HG02852 (cell line): ENCODE data around the gene LGALS9C.
"Not testable (repeated sequence)": the region's sequence is repeated elsewhere in the genome, so short reads cannot be mapped to it uniquely, and the experiment has no call there.

ENCODE experiments used
- ATAC-seq: cut with Tn5 transposase; IDR thresholded peaks from one replicate; pipeline ENCODE4 v1.9.1; 2021; ENCODE audit warnings: mild to moderate bottlenecking, moderate library complexity; ENCODE audit not compliant: unreplicated experiment

The LGALS9C gene

DNA sequence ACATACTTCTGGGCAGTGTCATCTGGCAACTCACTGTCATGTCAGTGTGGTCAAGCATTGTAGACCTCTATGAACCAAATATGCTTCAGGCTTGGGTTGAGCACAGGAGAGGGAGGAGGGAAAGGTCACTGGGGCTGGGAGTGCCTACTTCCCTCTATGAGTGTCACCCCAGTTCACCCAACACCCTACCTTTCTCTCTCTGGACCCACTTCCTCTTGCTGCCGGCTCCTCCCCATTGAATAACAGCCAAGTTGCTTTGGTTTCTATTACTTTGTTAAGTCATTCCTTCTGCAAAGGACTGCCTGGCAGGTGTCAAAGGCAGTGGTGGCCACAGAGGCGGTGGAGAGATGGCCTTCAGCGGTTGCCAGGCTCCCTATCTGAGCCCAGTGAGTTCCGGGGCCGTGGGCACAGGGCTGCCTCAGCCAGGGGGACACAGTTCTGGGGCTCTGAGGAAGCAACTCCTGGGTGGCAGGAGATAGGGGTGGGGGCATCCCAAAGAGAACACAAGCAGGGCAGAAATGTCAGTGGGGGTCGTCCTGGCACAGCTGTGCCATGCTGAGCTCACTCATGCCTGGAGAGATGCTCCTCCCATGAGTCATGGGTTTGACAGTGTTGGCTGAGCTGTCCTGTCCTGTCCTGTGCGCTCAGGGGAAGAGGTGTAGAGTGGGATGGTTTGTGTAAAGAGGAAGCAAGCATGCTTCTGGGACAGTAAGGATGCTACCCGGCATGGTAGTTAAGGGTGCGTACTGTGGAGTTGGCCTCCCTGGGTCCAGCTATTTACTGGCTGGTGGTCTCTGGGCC lies at the start of gene LGALS9C:
LGALS9C (plus strand) TSS at position 282 of the 801 bp plus-strand sequence; CDS start at position 348, 66 bp downstream.
- ATAC-seq: peak; percentile 84

DNA sequence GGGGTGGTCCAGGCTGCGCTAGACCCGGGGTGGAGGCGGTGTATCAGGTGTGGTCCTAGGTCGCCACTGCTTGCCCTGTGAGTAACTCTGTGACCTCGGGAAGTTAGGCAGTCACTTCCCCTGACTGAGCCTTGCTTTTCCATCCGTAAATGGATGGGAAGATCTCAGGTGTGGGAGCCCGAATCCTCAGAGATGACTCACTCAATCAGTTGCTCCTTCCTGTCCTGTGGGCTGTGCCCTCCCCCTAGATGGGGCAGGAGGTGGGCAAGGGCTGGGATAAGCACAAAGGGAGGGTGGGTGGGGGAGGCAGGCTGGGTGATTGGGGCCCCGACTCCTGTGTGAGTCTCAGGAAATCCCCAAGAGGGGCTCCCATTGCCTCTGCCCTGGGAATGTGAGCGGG lies 44.4 kb upstream of the LGALS9C start:
- not testable (repeated sequence) for ATAC-seq

DNA sequence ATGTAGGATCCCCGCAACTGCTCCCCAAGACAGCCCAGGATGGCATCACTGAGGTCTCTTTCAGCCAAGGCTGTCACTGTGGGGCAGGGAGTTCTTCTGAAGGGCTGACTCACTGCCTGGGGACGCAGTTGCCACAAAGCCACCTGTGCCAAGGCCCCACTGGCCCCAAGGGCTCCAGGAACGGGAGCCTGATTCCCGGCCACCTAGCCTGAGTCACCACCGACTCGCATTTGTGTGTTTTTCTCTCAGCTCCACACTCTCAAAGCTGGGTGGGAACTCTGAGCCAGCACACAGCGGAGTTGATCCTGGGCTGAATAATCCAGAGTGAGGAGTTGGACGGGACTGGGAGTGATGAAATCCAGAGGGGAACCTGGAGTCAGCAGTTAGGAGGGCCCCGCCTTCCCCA lies 37.1 kb upstream of the LGALS9C start:
- not testable (repeated sequence) for ATAC-seq

DNA sequence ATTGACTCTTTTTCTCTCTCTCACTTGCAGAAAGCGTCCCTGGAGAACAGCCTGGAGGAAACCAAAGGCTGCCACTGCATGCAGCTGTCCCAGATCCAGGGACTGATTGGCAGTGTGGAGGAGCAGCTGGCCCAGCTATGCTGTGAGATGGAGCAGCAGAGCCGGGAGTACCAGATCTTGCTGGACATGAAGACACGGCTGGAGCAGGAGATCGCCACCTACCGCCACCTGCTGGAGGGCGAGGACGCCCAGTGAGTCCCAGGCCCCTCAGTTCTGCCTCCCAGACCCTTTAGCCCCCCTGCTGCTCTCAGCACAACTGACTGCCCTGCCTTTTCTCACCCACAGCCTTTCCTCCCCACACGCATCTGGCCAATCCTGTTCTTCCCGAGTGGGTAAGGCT lies 34.5 kb upstream of the LGALS9C start:
- not testable (repeated sequence) for ATAC-seq

DNA sequence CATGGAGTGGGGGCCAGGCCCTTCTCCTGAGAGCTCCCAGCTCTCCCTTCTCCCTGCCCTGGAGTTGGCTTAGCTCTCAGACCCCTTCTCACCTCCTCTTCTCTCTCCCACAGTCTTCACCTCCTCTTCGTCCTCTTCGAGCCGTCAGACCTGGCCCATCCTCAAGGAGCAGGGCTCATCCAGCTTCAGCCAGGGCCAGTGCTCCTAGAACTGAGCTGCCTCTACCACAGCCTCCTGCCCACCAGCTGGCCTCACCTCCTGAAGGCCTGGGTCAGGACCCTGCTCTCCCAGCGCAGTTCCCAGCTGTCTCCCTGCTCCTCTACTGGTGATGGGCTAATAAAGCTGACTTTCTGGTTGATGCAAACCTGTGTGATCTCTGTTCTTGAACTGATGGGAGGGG lies 34.1 kb upstream of the LGALS9C start:
- not testable (repeated sequence) for ATAC-seq

DNA sequence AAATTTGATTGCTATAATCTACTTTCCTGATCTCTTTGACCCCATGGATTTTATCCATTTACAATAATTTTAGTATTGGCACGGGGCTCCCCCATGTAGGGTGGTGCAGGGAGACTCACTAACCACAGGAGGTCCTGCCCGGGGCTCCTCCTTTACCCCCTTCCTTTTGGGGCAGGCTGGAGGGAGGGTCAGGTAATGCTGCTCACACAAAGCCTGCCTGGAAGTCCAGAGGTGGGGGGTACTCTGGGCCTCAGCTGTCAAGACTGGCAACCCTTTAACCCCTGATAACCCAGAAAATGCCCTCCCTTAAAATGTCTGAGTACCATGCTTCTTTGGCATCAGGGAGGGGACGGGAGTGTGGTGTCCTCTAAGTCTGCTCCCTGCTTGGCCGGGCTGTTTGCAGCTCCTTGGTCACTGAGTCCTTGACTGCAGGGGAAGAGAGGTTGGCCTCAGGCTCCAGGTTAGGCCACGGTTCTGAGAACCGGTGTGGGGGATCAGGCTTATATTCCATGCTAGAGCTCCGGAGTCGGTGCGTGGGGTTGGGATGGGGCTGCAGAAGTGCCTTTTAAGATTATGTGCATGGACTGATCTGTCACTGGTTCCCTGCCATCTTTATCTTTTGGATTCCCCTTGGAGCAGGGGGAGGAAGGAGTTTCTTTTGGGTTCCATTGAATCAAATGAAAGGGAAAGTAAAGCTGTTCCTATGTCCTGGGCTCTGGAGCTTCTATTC lies 28.9 kb upstream of the LGALS9C start:
- ATAC-seq: not testable (repeated sequence)

DNA sequence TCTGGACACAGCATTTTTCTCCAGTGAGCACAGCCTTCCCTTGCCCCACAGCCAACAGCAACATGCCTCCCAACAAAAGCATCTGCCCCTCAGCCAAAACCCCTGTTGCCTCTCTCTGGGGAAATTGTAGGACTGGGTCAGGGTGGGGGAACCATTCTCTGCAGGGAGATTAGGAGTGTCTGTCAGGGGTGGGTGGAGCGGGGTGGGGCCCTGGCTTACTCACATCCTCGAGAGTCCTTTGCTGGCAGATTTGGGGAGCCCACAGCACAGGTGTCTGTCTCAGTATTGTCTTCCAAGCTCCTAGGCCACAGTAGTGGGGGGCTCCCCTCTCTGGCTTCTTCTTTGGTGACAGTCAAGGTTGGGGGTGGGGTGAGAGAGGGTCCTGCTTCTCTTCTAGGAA lies 28.3 kb upstream of the LGALS9C start:
- not testable (repeated sequence) for ATAC-seq

DNA sequence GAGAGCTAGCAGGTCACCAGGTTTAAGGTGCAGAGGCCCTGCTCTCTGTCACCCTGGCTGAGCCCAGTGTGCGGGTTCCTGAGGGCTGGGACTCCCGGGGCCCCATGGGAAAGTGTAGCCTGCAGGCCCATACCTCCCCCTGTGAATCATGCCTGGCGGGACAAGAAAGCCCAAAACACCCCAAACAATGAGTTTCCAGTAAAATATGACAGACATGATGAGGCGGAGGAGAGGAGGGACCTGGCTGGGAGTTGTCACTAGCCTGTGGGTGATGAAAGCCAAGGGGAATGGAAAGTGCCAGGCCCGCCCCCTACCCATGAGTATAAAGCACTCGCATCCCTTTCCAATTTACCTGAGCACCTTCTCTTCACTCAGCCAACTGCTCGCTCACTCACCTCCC lies 26.8 kb upstream of the LGALS9C start:
- ATAC-seq: not testable (repeated sequence)

DNA sequence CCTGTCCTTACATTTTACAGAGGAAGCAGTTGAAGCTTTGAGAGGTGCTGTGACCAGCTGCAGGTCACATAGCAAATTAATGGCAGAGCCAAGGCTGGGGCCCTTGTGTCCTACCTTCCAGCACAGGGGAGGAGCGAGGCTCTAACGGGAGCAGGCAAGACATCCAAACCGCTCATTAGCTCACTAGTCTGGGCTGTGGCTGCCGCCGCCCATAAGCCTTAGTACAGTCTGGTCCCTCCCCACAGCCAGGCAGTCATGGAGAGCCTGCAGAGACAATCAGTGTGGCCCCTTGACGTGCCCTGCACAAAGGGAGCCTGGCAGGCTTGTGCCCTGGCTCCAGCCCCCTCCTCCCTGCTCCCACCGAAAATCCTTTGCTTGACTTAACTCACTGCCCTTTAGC lies 25.6 kb upstream of the LGALS9C start:
- ATAC-seq: not testable (repeated sequence)

DNA sequence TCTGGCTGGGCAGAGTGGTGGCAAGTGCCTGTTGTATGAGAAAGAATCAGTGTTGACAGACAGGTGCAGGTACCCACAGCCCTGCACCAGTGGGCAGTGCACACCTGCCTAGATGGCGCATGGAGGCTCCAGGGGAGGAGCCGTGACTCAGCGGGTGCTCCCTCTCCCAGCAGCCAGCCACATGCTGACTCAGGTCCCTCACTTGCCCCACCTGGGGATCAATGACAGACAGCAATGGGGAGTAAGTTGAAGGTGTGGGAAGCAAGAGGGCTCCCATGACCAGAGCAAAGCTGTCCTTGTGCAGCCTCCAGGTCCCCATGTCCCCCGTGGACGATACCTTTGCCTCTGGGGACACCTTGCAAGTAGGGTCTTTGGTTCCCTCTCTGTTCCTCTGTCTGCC lies 24.6 kb upstream of the LGALS9C start:
- ATAC-seq: not testable (repeated sequence)

DNA sequence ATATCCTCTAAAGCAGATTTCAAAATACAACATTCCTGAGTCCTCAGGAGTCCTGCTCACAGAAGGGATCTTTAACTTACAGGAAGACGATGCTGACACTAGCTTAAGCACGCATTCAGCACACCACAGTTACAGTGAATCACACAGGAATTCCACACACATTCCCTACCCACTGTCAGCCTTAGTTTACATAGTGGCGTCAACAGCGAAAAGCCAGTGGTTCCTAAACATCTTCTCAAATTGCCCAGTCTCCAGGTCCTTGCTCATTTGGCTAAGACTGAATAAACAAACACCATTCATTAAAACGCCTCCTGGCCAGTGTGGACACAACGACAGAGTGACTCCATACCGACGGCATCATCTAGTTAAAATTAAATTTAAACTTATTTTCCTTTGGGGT lies 17.6 kb upstream of the LGALS9C start:
- not testable (repeated sequence) for ATAC-seq

DNA sequence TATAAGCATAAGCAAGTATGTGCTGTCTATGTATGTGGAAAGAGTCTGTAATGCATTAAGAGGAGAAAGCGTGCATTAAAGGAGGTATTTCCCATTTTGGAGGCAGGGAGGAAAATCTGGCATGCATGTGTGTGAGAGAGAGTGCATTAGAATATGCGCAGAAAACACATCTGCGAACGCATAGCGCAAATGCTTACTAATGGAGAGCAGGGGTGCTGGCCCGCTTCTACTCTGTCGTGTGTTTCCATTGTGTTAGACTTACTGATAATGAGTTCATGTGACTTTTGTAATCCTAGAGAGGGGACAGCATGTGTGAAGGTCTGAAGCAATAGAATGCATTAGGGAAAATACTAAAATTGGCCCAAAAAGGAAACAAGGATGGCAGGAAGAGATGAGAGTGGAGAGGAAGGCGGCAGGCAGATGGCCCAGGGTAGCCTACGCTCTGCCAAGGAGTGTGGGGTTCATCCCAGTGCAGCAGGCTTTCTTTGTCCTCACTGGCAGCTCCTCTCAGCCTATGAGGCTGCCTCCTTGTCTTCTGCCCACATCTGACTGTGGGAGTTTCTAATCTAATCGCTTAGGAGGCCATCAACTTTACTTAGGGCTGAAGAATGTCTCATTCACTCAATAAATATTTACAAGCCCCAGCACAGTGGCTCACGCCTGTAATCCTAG lies 12.6 kb upstream of the LGALS9C start:
- not testable (repeated sequence) for ATAC-seq

DNA sequence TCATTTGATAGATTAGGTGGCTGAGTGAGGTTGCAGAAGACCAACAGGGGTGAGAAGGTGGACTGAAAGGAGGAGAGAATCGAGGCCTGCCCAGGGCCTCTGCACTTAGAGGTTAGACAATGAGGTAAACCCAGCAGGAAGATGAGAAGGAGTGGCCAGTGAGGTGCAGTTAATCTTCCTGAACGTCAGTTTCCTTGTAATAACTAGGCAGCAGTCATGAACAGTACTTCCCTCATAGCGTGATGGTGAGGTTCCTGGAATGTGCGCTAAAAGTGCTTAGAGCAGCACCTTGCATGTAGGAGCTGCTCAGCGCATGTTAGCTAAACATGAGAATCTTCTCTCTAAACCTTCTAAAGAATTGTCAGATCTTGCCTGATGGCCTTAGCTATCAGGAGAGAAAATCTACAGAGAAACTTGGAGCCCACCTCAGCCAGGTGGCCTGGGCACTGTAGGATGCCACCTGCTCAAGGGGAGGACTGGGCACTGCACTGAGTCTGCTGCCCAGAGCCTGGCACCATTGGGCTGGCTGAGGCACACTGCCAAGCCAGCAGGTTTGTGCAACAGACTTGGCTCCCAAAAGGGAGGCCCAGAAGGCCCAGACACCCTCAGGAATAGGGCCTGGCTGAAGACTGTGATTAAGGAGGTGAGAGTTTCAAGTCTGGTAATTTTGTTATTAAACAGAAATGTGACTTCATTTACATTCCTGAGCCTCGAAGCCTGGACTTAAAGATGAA lies 10.2 kb upstream of the LGALS9C start:
- ATAC-seq: not testable (repeated sequence)

DNA sequence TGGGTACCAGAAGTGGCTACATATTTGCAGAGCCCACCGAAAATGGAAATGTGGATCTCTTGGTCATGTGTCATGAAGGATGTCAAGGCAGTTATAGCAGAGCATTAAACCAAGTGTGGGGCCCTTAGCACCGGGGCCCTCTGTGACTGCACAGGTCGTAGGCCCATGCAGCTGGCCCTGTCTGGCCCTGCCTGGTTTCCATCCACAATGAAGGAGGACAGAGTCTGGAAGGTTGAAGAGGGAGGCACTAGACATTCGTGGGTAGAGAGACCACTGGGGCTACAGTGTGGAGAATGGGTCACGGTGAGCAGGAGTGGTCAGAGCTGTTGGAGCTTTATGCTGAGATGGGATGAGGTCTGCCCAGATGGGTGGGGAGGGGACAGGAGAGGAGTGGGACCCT lies 9.6 kb upstream of the LGALS9C start:
- not testable (repeated sequence) for ATAC-seq

DNA sequence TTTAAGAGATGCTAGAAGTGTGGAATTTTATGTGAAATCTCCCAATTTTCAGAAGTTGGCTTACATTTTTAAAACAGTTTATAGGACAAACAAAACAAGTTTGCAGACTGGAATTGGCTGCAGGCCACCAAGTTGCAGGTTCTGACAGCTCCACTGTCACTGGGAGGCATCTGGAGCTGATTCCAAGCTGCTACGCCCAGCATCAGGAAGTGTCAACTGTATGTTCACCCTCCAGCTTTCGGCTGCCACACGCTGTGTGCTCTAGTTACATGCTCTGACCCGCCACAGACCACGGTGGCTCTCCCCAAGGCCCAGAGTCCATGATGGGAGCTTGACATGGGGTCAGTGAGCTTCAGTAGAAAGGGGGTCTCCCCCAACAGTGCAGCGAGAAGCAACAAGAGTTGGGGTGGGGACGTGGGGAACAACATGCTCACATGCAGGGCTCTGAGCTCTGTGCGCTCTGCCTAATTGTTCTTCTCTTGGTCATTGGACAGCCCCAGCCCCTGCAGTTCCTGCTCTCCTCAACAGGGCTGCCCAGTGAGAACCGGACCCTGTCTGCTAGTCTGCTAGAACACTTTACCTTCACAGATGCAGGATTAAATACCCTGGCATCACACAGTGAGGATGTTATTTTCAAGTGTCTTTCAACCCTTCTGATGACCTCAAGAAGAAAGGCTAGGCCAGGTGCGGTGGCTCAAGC lies 8.0 kb upstream of the LGALS9C start:
- ATAC-seq: not testable (repeated sequence)

DNA sequence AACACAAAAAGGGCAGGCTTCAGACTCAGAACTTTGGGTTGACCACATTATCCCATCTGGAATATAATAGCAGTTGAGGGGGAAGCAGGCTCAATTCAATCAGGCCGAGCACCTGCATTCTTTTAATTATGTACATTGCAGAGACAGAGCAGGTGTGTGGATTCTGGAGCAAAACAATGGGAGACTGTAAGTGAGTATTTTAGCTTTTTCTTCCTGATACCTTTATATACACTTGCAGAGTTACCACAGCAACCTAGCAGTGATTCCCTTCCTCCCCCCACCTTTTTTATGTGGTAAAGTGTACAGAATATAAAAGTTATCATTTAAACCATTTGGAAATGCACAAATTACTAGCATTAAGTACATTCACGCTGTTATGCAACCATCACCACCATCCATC lies 6.8 kb upstream of the LGALS9C start:
- not testable (repeated sequence) for ATAC-seq

DNA sequence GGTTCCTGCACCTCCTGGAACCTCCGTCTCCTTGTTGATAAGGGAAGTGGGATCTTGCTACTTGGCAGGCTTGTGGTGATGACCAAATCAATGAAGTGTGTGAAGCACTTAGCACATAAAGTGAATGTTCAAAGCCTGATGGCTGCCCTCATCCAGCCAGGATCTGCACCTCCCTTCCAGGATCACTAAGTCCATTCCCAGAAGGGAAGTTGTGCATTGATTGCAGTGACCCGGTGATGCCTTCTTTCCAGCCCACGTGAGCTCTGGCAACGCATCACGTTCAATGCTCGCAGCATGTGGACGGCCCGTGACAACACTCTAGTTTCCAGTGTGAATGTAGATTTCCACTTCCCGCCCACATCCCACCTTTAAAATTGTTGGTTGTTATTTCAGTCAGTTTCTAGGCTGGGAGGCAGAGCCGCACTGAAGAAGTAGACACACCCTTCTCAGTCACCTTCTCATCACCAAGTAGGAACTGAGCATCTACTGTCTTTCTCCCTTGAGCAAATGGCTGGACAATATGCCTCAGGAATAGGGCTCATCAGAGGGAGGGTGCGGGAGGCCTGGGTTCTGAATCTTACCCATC lies 6.2 kb upstream of the LGALS9C start:
- not testable (repeated sequence) for ATAC-seq

DNA sequence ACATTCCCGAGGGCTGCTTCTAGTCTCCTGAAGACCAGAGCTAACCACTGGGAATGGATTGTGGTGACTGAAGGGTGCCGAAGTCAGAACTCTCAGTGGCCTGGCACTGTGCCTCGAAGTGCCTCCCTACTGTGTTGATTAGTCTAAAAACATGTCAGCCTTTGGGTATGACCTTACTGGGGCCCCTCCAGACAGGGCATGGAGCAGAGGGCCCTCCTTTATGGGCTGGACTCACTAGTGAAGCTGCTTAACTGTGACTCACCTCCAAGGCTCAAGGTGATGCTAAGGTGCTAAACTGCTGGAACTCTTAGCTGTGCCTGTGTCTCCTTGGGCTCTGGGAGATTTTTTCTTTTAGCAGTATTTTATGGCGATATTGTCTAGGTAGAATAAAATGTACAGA lies 2.6 kb upstream of the LGALS9C start:
- ATAC-seq: not testable (repeated sequence)

DNA sequence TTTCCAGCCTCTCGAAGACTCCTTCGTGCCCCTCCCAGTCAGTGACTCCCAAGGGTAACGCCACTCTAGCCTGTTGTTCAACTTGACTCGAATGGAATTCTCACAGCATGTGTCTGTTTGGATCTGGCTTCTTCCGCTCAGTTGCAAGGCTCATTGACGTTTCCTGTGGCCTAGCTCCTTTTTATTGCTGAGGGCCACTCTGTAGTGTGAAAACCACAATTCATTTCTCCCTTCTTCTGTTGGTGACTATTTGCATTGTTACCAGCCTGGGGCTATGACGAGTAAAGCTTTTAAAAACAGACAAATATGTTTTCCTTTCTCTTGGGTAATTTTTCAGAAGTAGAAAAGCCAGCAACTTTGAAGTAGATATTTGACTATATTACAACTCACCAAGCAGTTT lies 1.8 kb upstream of the LGALS9C start:
- ATAC-seq: not testable (repeated sequence)

DNA sequence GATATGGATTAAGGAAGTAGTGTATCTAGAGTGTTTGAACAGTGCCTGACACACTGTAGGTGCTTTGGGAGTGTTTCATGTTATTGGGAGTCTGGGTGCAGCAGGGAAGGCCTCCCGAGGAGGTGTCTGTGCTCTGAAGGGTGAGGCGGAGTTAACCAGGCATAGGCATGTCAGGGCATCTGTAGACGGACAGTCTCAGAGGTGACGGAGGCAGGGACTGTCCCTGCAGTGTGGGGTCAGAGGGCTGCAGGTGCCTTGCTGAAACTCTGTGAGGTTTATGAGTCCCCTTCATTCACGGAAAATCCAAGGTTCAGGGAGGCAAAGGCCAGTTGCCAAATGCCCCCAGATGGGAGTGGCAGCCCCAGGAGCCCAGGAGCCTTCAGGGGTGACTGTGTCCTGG lies 778 bp downstream of the LGALS9C start:
- ATAC-seq: not testable (repeated sequence)
